Measurements from ENCODE around the gene GADD45G.

GRCh38 chr9:89617978-89618377 lies 13.2 kb downstream of the GADD45G start:
- TF ChIP-seq SIX5 (IDR thresholded peaks at IDR 0.05; ENCODE audit: low read depth, low read length) = no peak
- TF ChIP-seq, protein P1, sequence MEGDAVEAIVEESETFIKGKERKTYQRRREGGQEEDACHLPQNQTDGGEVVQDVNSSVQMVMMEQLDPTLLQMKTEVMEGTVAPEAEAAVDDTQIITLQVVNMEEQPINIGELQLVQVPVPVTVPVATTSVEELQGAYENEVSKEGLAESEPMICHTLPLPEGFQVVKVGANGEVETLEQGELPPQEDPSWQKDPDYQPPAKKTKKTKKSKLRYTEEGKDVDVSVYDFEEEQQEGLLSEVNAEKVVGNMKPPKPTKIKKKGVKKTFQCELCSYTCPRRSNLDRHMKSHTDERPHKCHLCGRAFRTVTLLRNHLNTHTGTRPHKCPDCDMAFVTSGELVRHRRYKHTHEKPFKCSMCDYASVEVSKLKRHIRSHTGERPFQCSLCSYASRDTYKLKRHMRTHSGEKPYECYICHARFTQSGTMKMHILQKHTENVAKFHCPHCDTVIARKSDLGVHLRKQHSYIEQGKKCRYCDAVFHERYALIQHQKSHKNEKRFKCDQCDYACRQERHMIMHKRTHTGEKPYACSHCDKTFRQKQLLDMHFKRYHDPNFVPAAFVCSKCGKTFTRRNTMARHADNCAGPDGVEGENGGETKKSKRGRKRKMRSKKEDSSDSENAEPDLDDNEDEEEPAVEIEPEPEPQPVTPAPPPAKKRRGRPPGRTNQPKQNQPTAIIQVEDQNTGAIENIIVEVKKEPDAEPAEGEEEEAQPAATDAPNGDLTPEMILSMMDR (IDR thresholded peaks at IDR 0.05; ENCODE audit: control extremely low read depth in 1 of 3, insufficient read depth in 1 of 3, low read depth in 1 of 3, low read length in 3 of 3) = no peak
- no peak for TF ChIP-seq POLR2AphosphoS5 (IDR thresholded peaks at IDR 0.05; ENCODE audit: low read depth, low read length)
- TF ChIP-seq RFX5 (IDR thresholded peaks at IDR 0.05; ENCODE audit: borderline replicate concordance, low read depth, low read length) = no peak
- TF ChIP-seq CBX8 (IDR thresholded peaks at IDR 0.05; ENCODE audit: borderline replicate concordance, low read depth, low read length) = no peak
- no peak for TF ChIP-seq RAD21 (IDR thresholded peaks at IDR 0.05 in 1 of 2, conservative IDR thresholded peaks at IDR 0.05 in 1 of 2; ENCODE audit: low read depth in 2 of 2, low read length in 2 of 2)
- TF ChIP-seq ATF3 (IDR thresholded peaks at IDR 0.05; ENCODE audit: insufficient read depth, low read depth, low read length) = no peak
- no peak for TF ChIP-seq CREB1 (IDR thresholded peaks at IDR 0.05)
